Measurements from ENCODE around the gene SUPT6H.
"Not testable (repeated sequence)": the region's sequence is repeated elsewhere in the genome, so short reads cannot be mapped to it uniquely, and the experiment has no call there.

SUPT6H gene

GRCh38 chr17:28655160-28655559 lies 6.8 kb upstream of the SUPT6H start:
- no peak for DNase-seq

GRCh38 chr17:28657756-28658155 lies 4.2 kb upstream of the SUPT6H start:
- no peak for DNase-seq

DNA sequence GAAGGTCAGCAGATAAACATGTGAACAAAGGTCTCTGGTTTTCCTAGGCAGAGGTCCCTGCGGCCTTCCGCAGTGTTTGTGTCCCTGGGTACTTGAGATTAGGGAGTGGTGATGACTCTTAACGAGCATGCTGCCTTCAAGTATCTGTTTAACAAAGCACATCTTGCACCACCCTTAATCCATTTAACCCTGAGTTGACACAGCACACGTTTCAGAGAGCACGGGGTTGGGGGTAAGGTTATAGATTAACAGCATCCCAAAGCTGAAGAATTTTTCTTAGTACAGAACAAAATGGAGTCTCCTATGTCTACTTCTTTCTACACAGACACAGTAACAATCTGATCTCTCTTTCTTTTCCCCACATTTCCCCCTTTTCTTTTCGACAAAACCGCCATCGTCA lies 3.7 kb upstream of the SUPT6H start:
- not testable (repeated sequence) for DNase-seq

GRCh38 chr17:28658766-28659496 lies 3.1 kb upstream of the SUPT6H start:
- DNase-seq: not testable (repeated sequence)

- not testable (repeated sequence) for DNase-seq
These were observed 2.5 kb upstream of the SUPT6H start for GRCh38 chr17:28659497-28659881.

DNA sequence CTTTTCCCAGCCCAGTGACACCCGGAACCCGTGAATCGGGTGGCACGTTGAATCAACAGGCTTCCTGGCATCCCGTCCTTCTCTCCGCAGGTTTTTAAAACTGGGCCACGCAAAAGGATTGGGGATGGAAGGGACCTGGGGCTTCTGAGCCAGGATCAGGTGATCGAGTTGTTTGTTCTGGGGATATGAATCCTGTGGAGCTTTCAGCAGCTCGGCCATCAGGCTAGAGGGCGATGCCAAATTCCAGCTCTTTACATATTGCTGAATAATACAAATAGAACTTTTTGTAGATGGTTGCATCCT lies 473 bp downstream of the SUPT6H start:
- no peak for DNase-seq

- no peak for DNase-seq
These were observed 1.7 kb downstream of the SUPT6H start for GRCh38 chr17:28663723-28664122.

DNA sequence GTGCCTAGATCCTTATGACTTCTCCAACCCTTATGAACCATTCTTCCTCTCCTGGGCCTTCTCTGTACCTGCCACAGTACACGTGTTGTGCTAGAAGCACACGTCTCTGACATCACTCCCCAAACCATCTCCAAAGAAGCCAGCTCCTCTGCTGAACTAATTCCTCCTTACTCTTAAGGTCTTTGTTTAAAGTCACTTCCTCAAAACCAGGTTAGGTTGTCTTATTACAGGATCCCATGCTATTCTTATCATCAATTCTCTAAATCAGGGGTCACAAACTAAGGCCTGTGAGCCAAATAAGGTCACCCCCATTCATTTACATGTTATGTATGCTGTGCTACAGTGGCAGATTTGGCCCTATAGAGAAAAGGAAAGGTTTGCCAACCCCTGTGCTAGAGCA lies 4.0 kb downstream of the SUPT6H start:
- DNase-seq: no peak

DNA sequence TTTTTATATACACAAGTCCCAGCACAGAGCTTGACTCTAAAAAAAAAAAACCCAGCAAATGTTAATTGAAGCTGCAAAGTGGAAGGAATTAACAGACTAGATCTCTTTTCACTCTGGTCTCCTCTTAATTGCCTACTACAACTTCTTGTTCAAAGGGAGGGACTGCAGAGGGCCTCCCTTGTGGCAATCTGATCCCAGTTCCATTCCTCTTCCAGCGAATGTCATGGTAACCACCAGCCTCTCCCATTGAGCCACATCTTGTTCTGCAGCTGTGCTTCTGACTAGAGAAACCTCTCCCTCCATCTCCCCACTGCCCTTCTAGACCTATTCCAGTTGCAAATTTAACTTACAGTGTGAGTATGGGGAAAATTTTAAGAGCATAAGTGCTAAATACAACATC lies 5.9 kb downstream of the SUPT6H start:
- DNase-seq: no peak

GRCh38 chr17:28669918-28670317 lies 7.9 kb downstream of the SUPT6H start:
- no peak for DNase-seq

GRCh38 chr17:28675490-28675889 lies 13.5 kb downstream of the SUPT6H start:
- no peak for DNase-seq

DNA sequence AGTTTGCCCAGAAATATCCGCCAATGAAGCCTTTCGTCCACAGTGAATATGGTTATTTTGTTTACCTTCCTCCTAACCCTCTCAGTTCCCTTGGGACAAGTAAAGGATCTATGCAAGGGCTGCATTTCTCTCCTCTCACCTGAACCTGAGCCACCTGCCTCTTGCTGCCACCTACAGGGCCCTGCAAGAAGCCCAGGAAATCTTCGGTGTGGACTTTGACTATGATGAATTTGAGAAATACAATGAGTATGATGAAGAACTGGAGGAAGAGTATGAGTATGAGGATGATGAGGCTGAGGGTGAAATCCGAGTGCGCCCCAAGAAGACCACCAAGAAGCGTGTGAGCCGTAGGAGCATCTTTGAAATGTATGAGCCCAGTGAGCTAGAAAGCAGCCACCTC lies 14.0 kb downstream of the SUPT6H start:
- DNase-seq: no peak

- DNase-seq: no peak
These were observed 20.6 kb downstream of the SUPT6H start for GRCh38 chr17:28682655-28683054.

GRCh38 chr17:28684963-28685362 lies 23.0 kb downstream of the SUPT6H start:
- DNase-seq: no peak

- no peak for DNase-seq
These were observed 23.4 kb downstream of the SUPT6H start for GRCh38 chr17:28685366-28685765.

- DNase-seq: no peak
These were observed 24.3 kb downstream of the SUPT6H start for GRCh38 chr17:28686296-28686695.

DNA sequence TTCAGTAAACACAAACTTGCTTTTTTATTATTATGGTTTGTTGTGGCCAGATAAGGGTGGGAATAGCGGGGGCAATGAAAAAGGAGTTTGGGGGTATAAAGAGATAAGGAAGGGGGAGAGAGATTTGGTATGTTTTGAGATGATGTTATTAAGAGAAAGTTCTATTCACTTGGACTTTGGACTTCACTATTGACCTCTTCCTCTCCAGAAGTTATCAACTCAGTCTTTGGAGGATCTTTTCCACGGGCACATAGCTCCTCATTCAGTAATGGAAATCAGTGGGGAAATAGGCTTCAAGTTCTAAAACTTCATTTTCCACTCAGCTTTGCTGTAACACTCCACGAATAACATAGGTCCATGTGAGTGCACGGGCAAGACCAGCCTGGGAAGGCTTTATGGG lies 26.5 kb downstream of the SUPT6H start:
- DNase-seq: no peak

GRCh38 chr17:28689011-28689410 lies 27.0 kb downstream of the SUPT6H start:
- DNase-seq: no peak

DNA sequence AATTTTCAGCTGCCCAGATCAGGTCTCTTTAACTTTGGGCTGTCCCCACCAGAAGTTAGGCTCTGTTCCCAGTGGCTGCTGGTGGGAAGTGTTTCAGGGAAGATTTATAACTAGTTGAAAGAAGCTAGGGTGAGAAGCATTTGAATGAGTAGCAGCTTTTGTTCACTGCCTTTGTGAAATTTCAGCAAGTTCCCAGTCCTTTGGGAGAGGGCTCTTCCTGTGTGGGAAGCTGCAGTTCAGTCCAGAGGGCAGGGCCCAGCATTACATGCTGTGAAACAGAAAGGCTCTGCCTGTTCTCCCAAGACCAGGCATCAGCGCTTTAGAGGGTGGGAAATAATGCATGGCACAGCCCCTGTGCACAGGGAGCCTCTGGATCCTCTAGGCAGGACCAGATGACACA lies 31.9 kb downstream of the SUPT6H start:
- no peak for DNase-seq

DNA sequence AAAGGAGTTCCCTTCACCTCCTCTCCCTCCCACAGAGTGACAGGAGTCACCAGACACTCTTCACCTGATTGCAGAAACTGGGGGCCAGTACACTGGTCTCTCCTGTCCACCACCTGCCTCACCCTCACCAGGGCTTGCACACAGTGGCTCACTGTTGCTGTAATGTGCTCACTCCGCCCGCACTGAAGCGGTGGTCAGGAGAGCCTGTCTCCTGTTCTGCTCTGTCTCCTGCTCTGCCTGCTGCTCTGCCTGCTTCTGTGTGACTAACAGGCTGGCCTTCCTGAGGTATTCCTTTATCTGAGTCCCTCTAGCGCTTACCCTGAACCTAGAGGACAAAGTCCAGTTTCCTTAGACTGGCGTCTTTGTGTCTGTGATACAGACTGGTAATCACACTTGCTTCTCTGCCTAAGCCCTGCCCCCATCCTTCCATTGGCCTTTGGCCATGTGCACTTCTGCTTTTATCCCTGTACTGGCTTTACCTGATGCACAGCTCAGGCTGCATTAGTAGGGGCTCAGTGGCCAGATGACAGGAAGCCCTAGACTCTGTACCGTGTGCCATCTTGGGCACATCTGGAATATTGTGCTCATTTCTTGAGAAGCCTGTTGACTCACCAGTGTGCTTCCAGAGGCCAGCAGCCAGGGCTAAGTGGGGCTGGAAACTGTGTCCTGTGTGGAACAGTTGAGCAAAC lies 36.4 kb downstream of the SUPT6H start:
- no peak for DNase-seq

GRCh38 chr17:28700278-28700677 lies 38.3 kb downstream of the SUPT6H start:
- DNase-seq: no peak

DNA sequence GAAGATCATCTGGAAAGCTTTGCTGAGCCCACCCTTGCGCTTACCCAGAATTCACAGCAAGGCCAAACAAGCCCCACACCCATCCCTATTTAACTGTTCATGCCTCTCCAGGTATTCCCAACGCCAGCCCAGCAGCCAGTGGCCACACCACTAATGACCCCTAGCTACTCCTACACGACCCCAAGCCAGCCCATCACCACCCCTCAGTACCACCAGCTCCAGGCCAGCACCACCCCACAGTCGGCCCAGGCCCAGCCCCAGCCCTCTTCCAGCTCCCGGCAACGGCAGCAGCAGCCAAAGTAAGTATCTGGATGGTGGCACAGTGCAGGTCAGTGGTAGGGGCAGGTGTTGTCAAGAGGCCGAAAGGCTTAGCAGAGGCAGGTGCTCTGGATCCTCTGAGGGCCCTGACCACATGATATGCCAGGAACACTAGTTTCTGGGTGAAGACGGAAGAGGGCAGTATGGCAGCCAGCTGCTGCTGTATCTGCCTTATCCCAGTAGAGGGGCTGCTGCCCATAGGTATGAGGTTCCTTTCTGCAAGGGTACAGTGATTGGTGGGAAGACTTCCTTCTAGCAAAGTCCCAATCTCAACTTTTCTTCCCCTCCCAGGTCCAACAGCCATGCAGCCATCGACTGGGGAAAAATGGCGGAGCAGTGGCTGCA lies 39.0 kb downstream of the SUPT6H start:
- DNase-seq: no peak

DNA sequence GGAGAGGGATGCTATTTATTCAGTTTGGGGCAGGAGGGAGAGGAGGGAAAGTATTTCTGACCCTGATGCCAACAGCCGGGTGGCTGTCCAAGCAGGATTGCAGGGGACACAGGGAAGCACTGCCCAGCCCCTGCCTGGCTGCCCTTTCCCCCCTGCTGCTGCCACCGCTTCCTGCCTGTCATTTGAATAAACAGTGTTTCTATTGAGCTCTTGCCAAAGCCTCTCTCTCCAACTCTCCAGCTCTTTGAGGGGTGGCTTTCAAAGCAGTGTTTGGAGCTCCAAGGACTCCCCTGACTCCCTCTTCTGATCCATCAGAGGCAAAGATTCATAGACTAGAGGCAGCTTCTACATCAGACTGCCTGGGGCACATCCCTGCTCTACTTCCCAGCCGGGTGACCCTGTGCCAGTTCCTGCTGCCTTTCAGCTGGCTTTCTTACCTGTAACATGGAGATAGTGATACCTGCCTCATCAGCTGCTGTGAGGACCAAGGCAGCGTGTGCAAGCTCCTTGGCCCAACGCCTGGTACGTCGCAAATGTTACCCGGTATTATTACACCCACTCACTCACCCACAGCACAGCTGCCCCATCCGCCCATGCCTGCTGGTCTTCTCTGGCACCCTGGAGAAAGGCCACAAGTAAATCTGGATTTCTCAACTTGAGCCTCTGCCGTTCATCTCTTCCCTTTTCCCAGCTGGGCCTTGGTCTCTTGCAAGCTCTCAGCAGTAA lies 40.2 kb downstream of the SUPT6H start:
- DNase-seq: no peak

DNA sequence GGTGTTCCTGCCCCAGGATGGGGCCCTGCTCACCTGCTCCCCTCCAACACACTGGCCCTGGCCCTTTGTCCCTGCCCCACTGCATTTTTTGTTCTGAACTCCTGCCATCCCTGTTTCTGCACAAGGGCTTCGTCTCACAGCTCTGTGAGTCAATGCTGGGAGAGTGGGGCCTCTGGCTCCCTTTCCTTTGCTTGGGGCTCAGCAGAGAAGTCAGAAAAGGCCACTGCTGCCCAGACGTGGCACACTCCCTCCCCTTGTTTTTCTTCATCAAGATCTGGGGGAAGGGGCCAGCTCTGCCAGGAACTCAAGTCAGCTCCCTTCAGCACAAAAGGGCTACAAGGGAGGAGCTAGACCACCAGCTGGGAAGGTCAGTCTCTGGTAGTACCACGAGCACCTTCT lies 40.7 kb downstream of the SUPT6H start:
- DNase-seq: no peak
